Fibroblast of lung (primary cell): ENCODE results near the gene FLT3. TPM values are rescaled to one million over a fixed set of nuclear protein-coding genes. Genes with fewer than 3 reads are reported as not detected.

Experiments used
- DNase-seq, 2 donors: peaks; one replicate each; pipeline versions ENCODE4 v3.0.0 to v3.0.0-alpha.2; 2010; ENCODE audit warnings: low read depth in 2 of 2
- H2AFZ ChIP-seq: 2 replicates; pipeline ENCODE4 v1.5.1; 2012; ENCODE audit warnings: low read length, control low read depth, inconsistent platforms
- H3K27ac ChIP-seq: 2 replicates; pipeline ENCODE4 v1.5.1; 2011; ENCODE audit warnings: low read length, control low read depth; ENCODE audit not compliant: insufficient read depth
- H3K27me3 ChIP-seq: 2 replicates; pipeline ENCODE4 v1.5.1; 2011; ENCODE audit warnings: mild to moderate bottlenecking, low read length; ENCODE audit not compliant: control insufficient read depth, insufficient read depth
- H3K36me3 ChIP-seq: 2 replicates; pipeline ENCODE4 v1.5.1; 2011; ENCODE audit warnings: low read length; ENCODE audit not compliant: control insufficient read depth, insufficient read depth
- H3K4me1 ChIP-seq: 2 replicates; pipeline ENCODE4 v1.5.1; 2011; ENCODE audit warnings: low read length; ENCODE audit not compliant: control insufficient read depth, insufficient read depth; ENCODE audit errors: extremely low read depth
- H3K4me2 ChIP-seq: 2 replicates; pipeline ENCODE4 v1.5.1; 2011; ENCODE audit warnings: low read length, control low read depth; ENCODE audit not compliant: insufficient read depth; ENCODE audit errors: extremely low read depth
- H3K4me3 ChIP-seq, 4 experiments: fragments of 200-600 bp in 1 of 4; sonication (generic) in 1 of 4; replicated peaks in 1 of 4; 2 replicates each; pipeline ENCODE4 v1.5.1; 2011 to 2016; ENCODE audit warnings: low read length in 4 of 4, low read depth in 3 of 4, mild to moderate bottlenecking in 3 of 4, control low read depth in 2 of 4, inconsistent platforms in 1 of 4, mixed read lengths in 1 of 4; ENCODE audit not compliant: insufficient read depth in 1 of 4; ENCODE audit errors: control extremely low read depth in 1 of 4
- H3K79me2 ChIP-seq: 2 replicates; pipeline ENCODE4 v1.5.1; 2012; ENCODE audit warnings: mild to moderate bottlenecking, low read length, inconsistent platforms; ENCODE audit not compliant: control insufficient read depth, insufficient read depth
- H3K9ac ChIP-seq: 2 replicates; pipeline ENCODE4 v1.5.1; 2011; ENCODE audit warnings: mild to moderate bottlenecking, low read length, control low read depth; ENCODE audit not compliant: insufficient read depth
- H3K9me3 ChIP-seq: 2 replicates; pipeline ENCODE4 v1.5.1; 2012; ENCODE audit warnings: low read depth, low read length; ENCODE audit not compliant: control insufficient read depth, insufficient read depth
- H4K20me1 ChIP-seq: 2 replicates; pipeline ENCODE4 v1.5.1; 2011; ENCODE audit warnings: low read length; ENCODE audit not compliant: control insufficient read depth, insufficient read depth; ENCODE audit errors: extremely low read depth
- EZH2 ChIP-seq: IDR thresholded peaks from 2 replicates; pipeline ENCODE4 v1.5.1; 2012; ENCODE audit warnings: low read length, control low read depth, mild to moderate bottlenecking; ENCODE audit errors: missing control alignments
- polyA plus RNA-seq, 2 donors: library from polyadenylated mRNA; depleted of rRNA in 1 of 2; stranded (reverse) in 1 of 2; unstranded in 1 of 2; fragments of >200 nt; gene quantifications; 2 replicates each; pipeline ENCODE4 v1.2.1, GENCODE V29; 2011 to 2012; ENCODE audit warnings: missing spikeins in 1 of 2
- total RNA-seq: library from RNA; depleted of rRNA; stranded (reverse); fragments of >200 nt; gene quantifications from 2 replicates; pipeline ENCODE4 v1.2.1, GENCODE V29; 2014
- TF ChIP-seq, protein P1 (sequence below), 2 donors: IDR thresholded peaks in 1 of 2; conservative IDR thresholded peaks in 1 of 2; 1 replicate in 1 of 2; 2 replicates in 1 of 2; pipeline ENCODE4 v1.5.1; 2011 to 2012; ENCODE audit warnings: low read length in 2 of 2, control low read depth in 1 of 2, inconsistent platforms in 1 of 2, low read depth in 1 of 2, mild to moderate bottlenecking in 1 of 2

FLT3 gene
- total and polyA plus RNA-seq, 2 donors (not counting 1 experiment from before 2014, with no cell fraction given), result not detected

DNA sequence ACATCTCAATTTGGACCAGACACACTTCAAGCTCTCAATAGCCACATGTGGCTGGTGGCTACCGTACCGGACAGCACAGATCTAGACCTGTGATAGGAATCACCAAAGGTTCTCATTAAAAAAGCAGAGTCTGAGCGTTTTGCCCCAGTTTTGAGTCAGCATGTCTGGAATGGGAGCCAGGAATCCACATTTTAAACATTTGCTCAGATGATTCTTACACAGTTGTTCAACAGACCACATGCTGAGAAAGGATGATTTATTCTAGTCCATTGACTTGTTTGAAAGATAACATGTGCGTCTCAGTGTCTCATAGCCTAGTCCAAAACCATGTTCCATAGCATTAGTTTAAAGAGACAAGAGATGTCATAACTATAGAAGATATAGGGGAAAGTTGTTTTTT, 53.4 kb downstream of the FLT3 start:
- H4K20me1 ChIP-seq, result no peaks in the 10 kb centered on the region
- H2AFZ ChIP-seq, result no peak overlapping the region
- no peaks in the 10 kb centered on the region for H3K79me2 ChIP-seq
- DNase-seq, result peak in 1 of 2 donors; percentile 43
- H3K4me2 ChIP-seq, result no peak overlapping the region
- H3K27me3 ChIP-seq, result no peaks in the 10 kb centered on the region
- no peaks in the 10 kb centered on the region for H3K4me1 ChIP-seq
- no peaks in the 10 kb centered on the region for H3K9me3 ChIP-seq
- no peak overlapping the region for H3K4me3 ChIP-seq
- no peak overlapping the region for H3K27ac ChIP-seq
- H3K9ac ChIP-seq, result no peak overlapping the region
- H3K36me3 ChIP-seq, result no peaks in the 10 kb centered on the region
- no peak for TF ChIP-seq EZH2
- TF ChIP-seq, protein P1, sequence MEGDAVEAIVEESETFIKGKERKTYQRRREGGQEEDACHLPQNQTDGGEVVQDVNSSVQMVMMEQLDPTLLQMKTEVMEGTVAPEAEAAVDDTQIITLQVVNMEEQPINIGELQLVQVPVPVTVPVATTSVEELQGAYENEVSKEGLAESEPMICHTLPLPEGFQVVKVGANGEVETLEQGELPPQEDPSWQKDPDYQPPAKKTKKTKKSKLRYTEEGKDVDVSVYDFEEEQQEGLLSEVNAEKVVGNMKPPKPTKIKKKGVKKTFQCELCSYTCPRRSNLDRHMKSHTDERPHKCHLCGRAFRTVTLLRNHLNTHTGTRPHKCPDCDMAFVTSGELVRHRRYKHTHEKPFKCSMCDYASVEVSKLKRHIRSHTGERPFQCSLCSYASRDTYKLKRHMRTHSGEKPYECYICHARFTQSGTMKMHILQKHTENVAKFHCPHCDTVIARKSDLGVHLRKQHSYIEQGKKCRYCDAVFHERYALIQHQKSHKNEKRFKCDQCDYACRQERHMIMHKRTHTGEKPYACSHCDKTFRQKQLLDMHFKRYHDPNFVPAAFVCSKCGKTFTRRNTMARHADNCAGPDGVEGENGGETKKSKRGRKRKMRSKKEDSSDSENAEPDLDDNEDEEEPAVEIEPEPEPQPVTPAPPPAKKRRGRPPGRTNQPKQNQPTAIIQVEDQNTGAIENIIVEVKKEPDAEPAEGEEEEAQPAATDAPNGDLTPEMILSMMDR (conservative IDR thresholded peaks at IDR 0.05 in 1 of 2, IDR thresholded peaks at IDR 0.05 in 1 of 2; ENCODE audit: low read depth in 1 of 2, low read length in 2 of 2), result no peak

- TF ChIP-seq, protein P1 (conservative IDR thresholded peaks at IDR 0.05 in 1 of 2, IDR thresholded peaks at IDR 0.05 in 1 of 2; ENCODE audit: low read depth in 1 of 2, low read length in 2 of 2), result no peak
- TF ChIP-seq EZH2, result no peak
- no peak for DNase-seq
- Histone ChIP-seq H3K9me3 (no peaks in the 10 kb centered on the region), H3K27ac (no peak overlapping the region), H3K36me3 (no peaks in the 10 kb centered on the region), H3K79me2 (no peaks in the 10 kb centered on the region), H3K4me1 (no peaks in the 10 kb centered on the region), H3K9ac (no peak overlapping the region), H4K20me1 (no peaks in the 10 kb centered on the region), H2AFZ (no peak overlapping the region), H3K4me3 (no peak overlapping the region), H3K4me2 (no peak overlapping the region), H3K27me3 (no peaks in the 10 kb centered on the region)
These were observed 54.5 kb downstream of the FLT3 start for GRCh38 chr13:28045861-28046260.

DNA sequence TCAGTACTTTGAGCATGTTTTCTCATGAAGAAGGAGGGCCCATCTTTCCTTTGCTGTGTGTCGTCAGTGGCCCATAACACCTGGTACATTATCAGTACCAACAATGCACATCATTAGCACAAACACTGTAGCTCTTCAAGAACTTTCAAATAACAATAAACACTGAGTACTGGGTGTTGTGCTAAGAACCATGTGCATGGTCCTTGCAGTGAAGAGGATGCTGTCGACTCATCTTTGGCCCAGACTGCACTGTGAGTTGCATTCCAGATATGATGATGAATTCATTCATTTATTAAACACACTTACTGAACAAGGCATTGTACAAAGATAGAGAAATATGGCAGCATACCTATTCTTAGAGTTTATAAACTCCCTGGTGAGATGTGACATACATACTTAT, 55.8 kb downstream of the FLT3 start:
- DNase-seq, result no peak
- no peaks in the 10 kb centered on the region for H3K79me2 ChIP-seq
- no peaks in the 10 kb centered on the region for H4K20me1 ChIP-seq
- H3K27me3 ChIP-seq, result no peaks in the 10 kb centered on the region
- no peaks in the 10 kb centered on the region for H3K4me1 ChIP-seq
- no peaks in the 10 kb centered on the region for H3K9me3 ChIP-seq
- H2AFZ ChIP-seq, result no peak overlapping the region
- TF ChIP-seq, protein P1 (conservative IDR thresholded peaks at IDR 0.05 in 1 of 2, IDR thresholded peaks at IDR 0.05 in 1 of 2; ENCODE audit: low read depth in 1 of 2, low read length in 2 of 2), result no peak
- no peak for TF ChIP-seq EZH2
- H3K4me2 ChIP-seq, result no peak overlapping the region
- no peak overlapping the region for H3K4me3 ChIP-seq
- no peak overlapping the region for H3K27ac ChIP-seq
- H3K36me3 ChIP-seq, result no peaks in the 10 kb centered on the region
- H3K9ac ChIP-seq, result no peak overlapping the region
